IMR-90 (cell line): ENCODE data around the gene NTRK2.

Experiments used
- CTCF ChIP-seq: conservative IDR thresholded peaks from 2 replicates; pipeline ENCODE4 v1.5.1; 2012; ENCODE audit warnings: mild to moderate bottlenecking, low read depth, low read length, improper control_type of control experiment
- FOS ChIP-seq: fragments of 150-350 bp; IDR thresholded peaks from 2 replicates; pipeline ENCODE4 v1.6.1; 2016; ENCODE audit warnings: low read depth, low read length
- POLR2A ChIP-seq: IDR thresholded peaks from 2 replicates; pipeline ENCODE4 v1.6.1; 2012; ENCODE audit warnings: mild to moderate bottlenecking, low read depth, low read length
- RFX5 ChIP-seq: IDR thresholded peaks from 2 replicates; pipeline ENCODE4 v1.8.0; 2012; ENCODE audit warnings: low read depth, mild to moderate bottlenecking, low read length, moderate library complexity
- USF2 ChIP-seq: fragments of 150-350 bp; IDR thresholded peaks from 2 replicates; pipeline ENCODE4 v1.6.1; 2017; ENCODE audit warnings: mild to moderate bottlenecking, antibody characterized with exemption, low read length, low read depth

- no peak for TF ChIP-seq CTCF
- TF ChIP-seq USF2 = no peak
- TF ChIP-seq FOS = no peak
- TF ChIP-seq RFX5 = no peak
- no peak for TF ChIP-seq POLR2A
Observed at GRCh38 chr9:84832453-84832852, 162.9 kb downstream of the NTRK2 start.
